Panc1 (cell line): ENCODE results near the gene RPEL1. TPM values are rescaled to one million over a fixed set of nuclear protein-coding genes. Genes with fewer than 3 reads are reported as not detected.
A peak's percentile ranks its signal among the peaks of the same experiment; 100 is the strongest.

Experiments used
- ATAC-seq: fragments of 200-7000 bp; cut with Tn5 transposase; 2 replicates; pipeline ENCODE4 v1.9.1; 2020; ENCODE audit warnings: mild to moderate bottlenecking, moderate library complexity
- BruUV-seq: library from RNA; stranded (reverse); fragments of 400-500 nt; replicated peaks from 2 replicates; lab custom pipeline; 2021; lab: Mats Ljungman, UMichigan
- CTCF ChIA-PET: fragments of 300-600 bp; sonication (Branson Sonifier 250); formaldehyde crosslinking; loops from one replicate; lab custom pipeline; 2022; ENCODE audit warnings: antibody characterized with exemption; lab: Charles Lee
- POLR2A ChIA-PET: fragments of 300-600 bp; sonication (Branson Sonifier 250); formaldehyde crosslinking; loops from one replicate; lab custom pipeline; 2022; ENCODE audit warnings: antibody characterized with exemption; lab: Charles Lee
- DNase-seq: peaks from one replicate; pipeline ENCODE4 v3.0.0-alpha.2; 2010; ENCODE audit warnings: low read depth, low spot score
- H3K27ac ChIP-seq: 2 replicates; pipeline ENCODE4 v1.5.1; 2011; ENCODE audit warnings: mild to moderate bottlenecking, low read length, inconsistent platforms
- H3K27me3 ChIP-seq: fragments of 200-500 bp; sonication (Bioruptor generic); 2 replicates; pipeline ENCODE4 v1.6.0; 2014; ENCODE audit warnings: low read length, inconsistent platforms; ENCODE audit not compliant: control insufficient read depth, insufficient read depth
- H3K36me3 ChIP-seq: fragments of 200-500 bp; sonication (Bioruptor generic); 2 replicates; pipeline ENCODE4 v1.5.1; 2014; ENCODE audit warnings: inconsistent platforms, mild to moderate bottlenecking, low read length, moderate library complexity; ENCODE audit not compliant: control insufficient read depth, insufficient read depth
- H3K4me1 ChIP-seq: 2 replicates; pipeline ENCODE4 v1.5.1; 2011; ENCODE audit warnings: inconsistent platforms, mild to moderate bottlenecking, low read length, moderate library complexity; ENCODE audit not compliant: control insufficient read depth, insufficient read depth
- H3K4me3 ChIP-seq, 2 experiments: 2 replicates each; pipeline ENCODE4 v1.5.1; 2011 to 2012; ENCODE audit warnings: low read depth in 2 of 2, low read length in 2 of 2, mild to moderate bottlenecking in 2 of 2, inconsistent platforms in 1 of 2, moderate library complexity in 1 of 2
- H3K9me3 ChIP-seq: fragments of 200-500 bp; sonication (Bioruptor generic); 2 replicates; pipeline ENCODE4 v1.5.1; 2014; ENCODE audit warnings: low read depth, mild to moderate bottlenecking, inconsistent platforms, low read length, moderate library complexity; ENCODE audit not compliant: control insufficient read depth, insufficient read depth
- CTCF ChIP-seq: fragments of 450-650 bp; IDR thresholded peaks from 2 replicates; pipeline ENCODE4 v1.5.1; 2017; ENCODE audit warnings: mild to moderate bottlenecking
- POLR2AphosphoS5 ChIP-seq: IDR thresholded peaks from 2 replicates; pipeline ENCODE4 v1.6.1; 2012; ENCODE audit warnings: mild to moderate bottlenecking, low read depth, low read length, moderate library complexity
- REST ChIP-seq, 2 experiments: IDR thresholded peaks; 2 replicates each; pipeline ENCODE4 v1.6.1; 2011 to 2012; ENCODE audit warnings: low read depth in 2 of 2, control low read depth in 1 of 2, low read length in 1 of 2, mild to moderate bottlenecking in 1 of 2, moderate library complexity in 1 of 2; ENCODE audit not compliant: insufficient read depth in 1 of 2
- SIN3A ChIP-seq: IDR thresholded peaks from 2 replicates; pipeline ENCODE4 v1.6.1; 2012; ENCODE audit warnings: low read depth, mild to moderate bottlenecking, low read length, moderate library complexity, borderline replicate concordance; ENCODE audit not compliant: insufficient read depth
- TCF7L2 ChIP-seq: IDR thresholded peaks from 2 replicates; pipeline ENCODE4 v1.6.1; 2011; ENCODE audit warnings: mild to moderate bottlenecking, low read depth, low read length, inconsistent platforms
- in situ Hi-C: cut with HindIII; loops from 2 replicates; pipeline ENCODE4 v1.10.0; 2016; ENCODE audit warnings: low sequenced_read_pairs, low pct_unique_long_range_greater_than_20kb
- intact Hi-C: fragments of 100-400 bp; cut with micrococcal nuclease; formaldehyde crosslinking; loops from one replicate; pipeline ENCODE4 v1.10.0; 2022; ENCODE audit not compliant: unreplicated experiment
- total RNA-seq: library from RNA; stranded (reverse); gene quantifications from one replicate; pipeline ENCODE4 v1.2.1, GENCODE V29; 2021; ENCODE audit not compliant: unreplicated experiment

RPEL1 gene
- total RNA-seq, 1 experiment from 2014 or later, result 0.10 TPM

DNA sequence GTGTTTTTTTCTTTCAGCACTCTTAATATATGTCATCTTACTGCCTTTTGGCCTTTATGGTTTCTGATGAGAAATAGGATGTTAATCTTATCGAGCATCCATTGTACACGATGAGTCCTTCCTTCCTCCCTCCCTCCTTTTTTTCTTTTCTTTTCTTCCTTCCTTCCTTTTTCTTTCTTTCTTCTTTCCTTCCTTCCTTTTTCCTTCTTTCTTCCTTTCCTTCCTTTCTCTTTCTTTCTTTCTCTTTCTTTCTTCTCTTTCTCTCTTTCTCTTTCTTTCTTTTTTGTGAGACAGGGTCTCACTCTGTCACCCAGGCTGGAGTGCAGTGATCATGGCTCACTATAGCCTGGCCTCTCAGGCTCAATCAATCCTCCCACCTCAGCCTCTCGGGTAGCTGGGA is 8.4 kb downstream of the RPEL1 start:
- no TSS peak for BruUV-seq
- DNase-seq (no peak), ATAC-seq (no peak)
- no peaks in the 10 kb centered on the region for H3K9me3 ChIP-seq
- no peaks in the 10 kb centered on the region for H3K27me3 ChIP-seq
- TF ChIP-seq POLR2AphosphoS5, result no peak
- in situ Hi-C loops, result no loop called here
- intact Hi-C loops, result no loop called here
- no peaks in the 10 kb centered on the region for H3K4me1 ChIP-seq
- H3K36me3 ChIP-seq, result no peaks in the 10 kb centered on the region
- H3K4me3 ChIP-seq, result no peak overlapping the region
- H3K27ac ChIP-seq, result no peak overlapping the region
- POLR2A ChIA-PET, result interaction anchor here (0.6 to 0.7 kb wide), 2 partner anchors 64 to 71 kb away, joined by 3 to 9 read pairs; no protein-coding TSS in a partner anchor
- CTCF ChIA-PET, result no interaction called here

- ATAC-seq (peak; percentile 30; the same call in 1 of the 2 replicates), DNase-seq (no peak)
- intact Hi-C loops, result no loop called here
- CTCF ChIA-PET, result no interaction called here
- BruUV-seq, result no TSS peak
- TF ChIP-seq POLR2AphosphoS5, result no peak
- no peak for TF ChIP-seq CTCF
- no peak for TF ChIP-seq REST (IDR thresholded peaks at IDR 0.05; ENCODE audit: insufficient read depth in 1 of 2, low read depth in 2 of 2, low read length in 1 of 2)
- no peak for TF ChIP-seq SIN3A
- no peak for TF ChIP-seq TCF7L2
- POLR2A ChIA-PET, result interaction anchor here (0.6 kb wide), 1 partner anchor 65 kb away, joined by 9 read pairs; no protein-coding TSS in a partner anchor
- no peaks in the 10 kb centered on the region for H3K27me3 ChIP-seq
- no peak overlapping the region for H3K4me3 ChIP-seq
- no peak overlapping the region for H3K27ac ChIP-seq
- in situ Hi-C loops, result no loop called here
- no peaks in the 10 kb centered on the region for H3K36me3 ChIP-seq
- H3K9me3 ChIP-seq, result no peaks in the 10 kb centered on the region
- H3K4me1 ChIP-seq, result no peaks in the 10 kb centered on the region
Measured at GRCh38 chr10:103254538-103255325, 9.0 kb downstream of the RPEL1 start.

GRCh38 chr10:103256613-103257012 is 10.9 kb downstream of the RPEL1 start:
- no peak for ATAC-seq
- H3K27me3 ChIP-seq, result no peaks in the 10 kb centered on the region
- intact Hi-C loops (no loop called here), in situ Hi-C loops (no loop called here)
- CTCF ChIA-PET, result interaction anchor here (0.6 kb wide), 1 partner anchor 236 kb away, joined by 5 read pairs; no protein-coding TSS in a partner anchor
- POLR2A ChIA-PET, result no interaction called here
- BruUV-seq, result no TSS peak
- H3K36me3 ChIP-seq, result no peaks in the 10 kb centered on the region
- H3K27ac ChIP-seq, result no peak overlapping the region
- H3K4me3 ChIP-seq, result no peak overlapping the region
- DNase-seq, result no peak
- no peaks in the 10 kb centered on the region for H3K9me3 ChIP-seq
- TF ChIP-seq TCF7L2 (no peak), CTCF (no peak), SIN3A (no peak), REST (IDR thresholded peaks at IDR 0.05; ENCODE audit: insufficient read depth in 1 of 2, low read depth in 2 of 2, low read length in 1 of 2) (no peak), POLR2AphosphoS5 (no peak)
- H3K4me1 ChIP-seq, result no peaks in the 10 kb centered on the region
